IMR-90 (cell line): ENCODE measurements around the gene BRPF1. TPM values are rescaled to one million over a fixed set of nuclear protein-coding genes. Genes with fewer than 3 reads are reported as not detected.
A peak's percentile ranks its signal among the peaks of the same experiment; 100 is the strongest.

Experiments
- ATAC-seq: fragments of 200-7000 bp; cut with Tn5 transposase; 2 replicates; pipeline ENCODE4 v1.9.1; 2020; ENCODE audit warnings: low read depth, mild to moderate bottlenecking, moderate library complexity
- BruUV-seq: library from RNA; stranded (reverse); fragments of 400-500 nt; replicated peaks from 2 replicates; lab custom pipeline; 2021; lab: Mats Ljungman, UMichigan
- CTCF ChIA-PET: fragments of 300-600 bp; formaldehyde crosslinking; extraction: SDS; loops from one replicate; lab custom pipeline; 2021; ENCODE audit warnings: antibody characterized with exemption; lab: Yijun Ruan, JAX
- POLR2A ChIA-PET: fragments of 300-600 bp; sonication (Branson Sonifier 250); formaldehyde crosslinking; loops from one replicate; lab custom pipeline; 2022; ENCODE audit warnings: antibody characterized with exemption; ENCODE audit not compliant: unreplicated experiment; lab: Charles Lee
- DNase-seq: peaks from one replicate; pipeline ENCODE4 v3.0.0; 2013
- H2AFZ ChIP-seq: replicated peaks from 2 replicates; pipeline ENCODE3; 2013; ENCODE audit warnings: low read length, mild to moderate bottlenecking; ENCODE audit not compliant: poor library complexity
- H2AK5ac ChIP-seq: 2 replicates; pipeline ENCODE4 v1.6.1; 2013; ENCODE audit warnings: low read depth, low read length, inconsistent platforms
- H2AK9ac ChIP-seq: replicated peaks from 2 replicates; pipeline ENCODE3; 2013; ENCODE audit warnings: mild to moderate bottlenecking, low read depth, low read length, moderate library complexity; ENCODE audit not compliant: poor library complexity
- H2BK120ac ChIP-seq: 2 replicates; pipeline ENCODE4 v1.6.1; 2013; ENCODE audit warnings: low read depth, low read length, inconsistent platforms
- H2BK15ac ChIP-seq: 3 replicates; pipeline ENCODE4 v1.6.1; 2013; ENCODE audit warnings: low read depth, low read length, inconsistent platforms
- H2BK20ac ChIP-seq: 2 replicates; pipeline ENCODE4 v1.6.1; 2013; ENCODE audit warnings: low read depth, mild to moderate bottlenecking, inconsistent platforms, low read length, moderate library complexity
- H2BK5ac ChIP-seq: 2 replicates; pipeline ENCODE4 v1.6.1; 2013; ENCODE audit warnings: mild to moderate bottlenecking, low read depth, low read length, inconsistent platforms; ENCODE audit not compliant: poor library complexity, severe bottlenecking
- H3K14ac ChIP-seq: replicated peaks from 2 replicates; pipeline ENCODE4 v1.6.1; 2013; ENCODE audit warnings: low read depth, low read length, inconsistent platforms
- H3K18ac ChIP-seq: 2 replicates; pipeline ENCODE4 v1.6.1; 2013; ENCODE audit warnings: low read depth, low read length, control low read depth
- H3K23ac ChIP-seq: 2 replicates; pipeline ENCODE4 v1.6.1; 2013; ENCODE audit warnings: low read depth, low read length, inconsistent platforms
- H3K27ac ChIP-seq: 2 replicates; pipeline ENCODE4 v1.5.1; 2013; ENCODE audit warnings: mild to moderate bottlenecking, control low read depth, low read length; ENCODE audit not compliant: insufficient read depth
- H3K27me3 ChIP-seq: 2 replicates; pipeline ENCODE4 v1.6.1; 2013; ENCODE audit warnings: low read length; ENCODE audit not compliant: control insufficient read depth, insufficient read depth
- H3K36me3 ChIP-seq: 2 replicates; pipeline ENCODE4 v1.6.1; 2013; ENCODE audit warnings: low read length, mixed read lengths; ENCODE audit not compliant: control insufficient read depth, insufficient read depth
- H3K4ac ChIP-seq: 2 replicates; pipeline ENCODE4 v1.6.1; 2013; ENCODE audit warnings: low read depth, low read length, inconsistent platforms
- H3K4me1 ChIP-seq: 2 replicates; pipeline ENCODE4 v1.6.1; 2013; ENCODE audit warnings: low read length, mixed read lengths; ENCODE audit not compliant: control insufficient read depth, insufficient read depth
- H3K4me2 ChIP-seq: 2 replicates; pipeline ENCODE4 v1.6.1; 2013; ENCODE audit warnings: low read depth, mild to moderate bottlenecking, control low read depth, low read length, moderate library complexity
- H3K4me3 ChIP-seq: 2 replicates; pipeline ENCODE4 v1.5.1; 2013; ENCODE audit warnings: low read depth, mild to moderate bottlenecking, control low read depth, low read length, moderate library complexity; ENCODE audit not compliant: insufficient read depth
- H3K56ac ChIP-seq: 2 replicates; pipeline ENCODE4 v1.6.1; 2013; ENCODE audit warnings: low read length, inconsistent platforms; ENCODE audit not compliant: insufficient read depth; ENCODE audit errors: extremely low read depth
- H3K79me1 ChIP-seq, 2 experiments: 2 replicates each; pipeline ENCODE4 v1.6.1; 2013; ENCODE audit warnings: low read length in 2 of 2, inconsistent platforms in 1 of 2, low read depth in 1 of 2
- H3K9ac ChIP-seq: 2 replicates; pipeline ENCODE4 v1.6.1; 2013; ENCODE audit warnings: low read depth, low read length, control low read depth
- H3K9me1 ChIP-seq: 2 replicates; pipeline ENCODE4 v1.6.1; 2013; ENCODE audit warnings: low read length, inconsistent platforms; ENCODE audit not compliant: insufficient read depth
- H3K9me3 ChIP-seq: 2 replicates; pipeline ENCODE4 v1.6.1; 2013; ENCODE audit warnings: low read length; ENCODE audit not compliant: control insufficient read depth, insufficient read depth
- H4K20me1 ChIP-seq: 2 replicates; pipeline ENCODE4 v1.6.1; 2013; ENCODE audit warnings: low read length, inconsistent platforms; ENCODE audit not compliant: insufficient read depth
- H4K5ac ChIP-seq: 2 replicates; pipeline ENCODE4 v1.6.1; 2013; ENCODE audit warnings: mild to moderate bottlenecking, low read depth, low read length, control low read depth
- H4K8ac ChIP-seq, 2 experiments: 2 replicates each; pipeline ENCODE4 v1.6.1; 2013; ENCODE audit warnings: low read depth in 2 of 2, low read length in 2 of 2, control low read depth in 1 of 2, inconsistent platforms in 1 of 2
- H4K91ac ChIP-seq: 2 replicates; pipeline ENCODE4 v1.6.1; 2013; ENCODE audit warnings: low read depth, low read length, inconsistent platforms; ENCODE audit not compliant: insufficient read depth
- CHD1 ChIP-seq: IDR thresholded peaks from 2 replicates; pipeline ENCODE4 v1.6.1; 2012; ENCODE audit warnings: low read depth, low read length, improper control_type of control experiment
- FOS ChIP-seq: fragments of 150-350 bp; IDR thresholded peaks from 2 replicates; pipeline ENCODE4 v1.6.1; 2016; ENCODE audit warnings: low read depth, low read length
- MXI1 ChIP-seq: IDR thresholded peaks from 2 replicates; pipeline ENCODE4 v1.6.1; 2012; ENCODE audit warnings: low read depth, mild to moderate bottlenecking, low read length, moderate library complexity, borderline replicate concordance
- POLR2A ChIP-seq: IDR thresholded peaks from 2 replicates; pipeline ENCODE4 v1.6.1; 2012; ENCODE audit warnings: mild to moderate bottlenecking, low read depth, low read length
- RAD21 ChIP-seq: IDR thresholded peaks from 2 replicates; pipeline ENCODE4 v1.6.1; 2012; ENCODE audit warnings: low read length, improper control_type of control experiment
- WGBS, 2 experiments: methylation state at CpG; one replicate each; pipeline versions ENCODE4 v1.1.5 to v1.1.7; 2013; ENCODE audit warnings: missing lambda C conversion rate in 2 of 2; ENCODE audit not compliant: insufficient read length in 1 of 2; ENCODE audit errors: extremely low coverage in 2 of 2; 5-methylcytosine and 5-hydroxymethylcytosine counted together
- dilution Hi-C: fragments of 300-500 bp; cut with HindIII; formaldehyde crosslinking; loops from one replicate; pipeline ENCODE4 v1.14.3; 2018; ENCODE audit warnings: low sequenced_read_pairs; ENCODE audit not compliant: unreplicated experiment
- in situ Hi-C: fragments of 300-500 bp; cut with MboI; formaldehyde crosslinking; loops from 3 replicates; pipeline ENCODE4 v1.14.3; 2019; ENCODE audit warnings: low sequenced_read_pairs, inconsistent platforms, mixed read lengths
- intact Hi-C: fragments of 100-400 bp; cut with micrococcal nuclease; formaldehyde crosslinking; loops from 2 replicates; pipeline ENCODE4 v1.10.0; 2022
- polyA plus RNA-seq, 3 experiments: library from polyadenylated mRNA; depleted of rRNA; stranded (reverse); fragments of >200 nt; gene quantifications; 2 replicates each; pipeline ENCODE4 v1.2.3, GENCODE V29; 2012; ENCODE audit warnings: low replicate concordance in 1 of 3
- total RNA-seq: library from RNA; depleted of rRNA; stranded (reverse); fragments of >200 nt; gene quantifications from 2 replicates; pipeline ENCODE4 v1.2.3, GENCODE V29; 2012
- TF ChIP-seq, protein P1 (sequence below): fragments of 150-350 bp; IDR thresholded peaks from 2 replicates; pipeline ENCODE4 v1.6.1; 2017; ENCODE audit warnings: mild to moderate bottlenecking, antibody characterized with exemption, low read length, low read depth

The BRPF1 gene
- total and polyA plus RNA-seq, 2 of the 4 experiments (the other 2 are of a cell fraction): 13.6 to 15.6 TPM

GRCh38 chr3:9767418-9767817, 35.9 kb downstream of the BRPF1 start:
- H3K4me3 ChIP-seq: no peak overlapping the region
- H2BK15ac ChIP-seq: no peak overlapping the region
- in situ Hi-C loops (no loop called here), intact Hi-C loops (no loop called here), dilution Hi-C loops (no loop called here)
- H2AK9ac ChIP-seq: no peak overlapping the region
- H3K27me3 ChIP-seq: no peaks in the 10 kb centered on the region
- peaks cover 28% of the 10 kb centered on the region for H3K9me1 ChIP-seq
- peaks cover 16 to 49% of the 10 kb centered on the region in 2 experiments for H3K79me1 ChIP-seq
- H3K4me1 ChIP-seq: peaks cover 27% of the 10 kb centered on the region
- DNase-seq (no peak), ATAC-seq (no peak)
- H2AK5ac ChIP-seq: peak overlapping the region; percentile 43
- H4K8ac ChIP-seq: 0 out of 4 replicates have a peak overlapping the region, but pooled peaks of 1 of the 2 experiments have one; percentile 18
- TF ChIP-seq FOS (no peak), POLR2A (no peak), RAD21 (no peak), MXI1 (no peak), CHD1 (no peak)
- TF ChIP-seq, protein P1, sequence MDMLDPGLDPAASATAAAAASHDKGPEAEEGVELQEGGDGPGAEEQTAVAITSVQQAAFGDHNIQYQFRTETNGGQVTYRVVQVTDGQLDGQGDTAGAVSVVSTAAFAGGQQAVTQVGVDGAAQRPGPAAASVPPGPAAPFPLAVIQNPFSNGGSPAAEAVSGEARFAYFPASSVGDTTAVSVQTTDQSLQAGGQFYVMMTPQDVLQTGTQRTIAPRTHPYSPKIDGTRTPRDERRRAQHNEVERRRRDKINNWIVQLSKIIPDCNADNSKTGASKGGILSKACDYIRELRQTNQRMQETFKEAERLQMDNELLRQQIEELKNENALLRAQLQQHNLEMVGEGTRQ: no peak
- H4K91ac ChIP-seq: 0 out of 2 replicates have a peak overlapping the region, but pooled peaks have one; percentile 38
- ChIA-PET CTCF (no interaction called here), POLR2A (no interaction called here)
- no peak overlapping the region for H3K9ac ChIP-seq
- peaks cover 8% of the 10 kb centered on the region; the same call in 1 of the 2 replicates for H4K20me1 ChIP-seq
- peak overlapping the region; percentile 59 for H2AFZ ChIP-seq
- H2BK5ac ChIP-seq: no peak overlapping the region
- no peak overlapping the region for H3K4me2 ChIP-seq
- no peak overlapping the region for H2BK20ac ChIP-seq
- no peak overlapping the region for H3K56ac ChIP-seq
- H2BK120ac ChIP-seq: no peak overlapping the region
- BruUV-seq: no TSS peak
- no peak overlapping the region for H3K27ac ChIP-seq
- peaks cover 3% of the 10 kb centered on the region for H3K36me3 ChIP-seq
- H3K23ac ChIP-seq: peak overlapping the region; percentile 82; the same call in 1 of the 2 replicates
- no peak overlapping the region for H3K4ac ChIP-seq
- H3K9me3 ChIP-seq: no peaks in the 10 kb centered on the region
- no peak overlapping the region for H4K5ac ChIP-seq
- WGBS, 2 experiments: 80% methylated on average over 2 of the region's 7 CpGs; no CpG with 5 or more reads in 1 of the 2 experiments
- no peak overlapping the region for H3K18ac ChIP-seq
- H3K14ac ChIP-seq: no peak overlapping the region
